Measurements from ENCODE around the gene PRR11.
"Not testable (repeated sequence)": the region's sequence is repeated elsewhere in the genome, so short reads cannot be mapped to it uniquely, and the experiment has no call there.

The PRR11 gene

DNA sequence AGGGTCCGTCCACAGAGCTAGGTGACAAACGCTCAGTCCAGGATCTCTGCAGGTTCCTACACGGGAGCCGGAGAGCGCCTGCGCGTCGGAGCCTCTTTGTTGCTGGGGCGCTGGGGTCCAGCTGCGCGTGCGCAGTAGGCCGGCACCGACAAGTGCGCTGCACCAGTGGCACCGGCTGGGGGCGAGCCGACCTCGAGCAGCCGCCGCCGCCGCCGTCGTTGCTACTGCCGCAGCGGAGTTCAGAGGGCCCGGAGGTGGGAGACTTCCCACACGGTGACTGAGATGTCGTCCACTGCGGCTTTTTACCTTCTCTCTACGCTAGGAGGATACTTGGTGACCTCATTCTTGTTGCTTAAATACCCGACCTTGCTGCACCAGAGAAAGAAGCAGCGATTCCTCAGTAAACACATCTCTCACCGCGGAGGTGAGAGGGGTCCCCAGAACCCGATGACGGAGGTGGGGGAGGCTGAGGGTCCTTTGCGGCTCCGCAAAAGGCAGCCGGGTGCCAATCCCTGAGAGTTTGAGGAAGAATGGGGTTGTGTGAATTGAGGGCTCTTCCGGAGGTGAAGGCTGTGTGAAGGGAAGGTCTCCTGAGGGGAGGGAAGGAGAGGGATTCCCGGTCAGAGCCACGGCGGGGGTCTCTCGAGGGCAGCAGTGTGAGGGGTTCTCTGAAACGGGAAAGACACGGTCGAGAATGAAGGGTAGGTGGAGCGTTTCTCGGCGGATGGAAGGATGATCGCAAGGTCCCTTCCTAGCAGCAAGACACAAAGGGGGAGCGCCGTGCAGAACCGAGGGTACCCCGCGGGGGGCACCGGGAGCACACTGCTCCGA is 65.0 kb downstream of the PRR11 start, which contains the start of gene GDPD1:
GDPD1 (plus strand) TSS at position 184 of the 831 bp plus-strand sequence; CDS start at position 283, 99 bp downstream.
- DNase-seq (ENCODE audit: low spot score) = peak; percentile 96

- no peak for DNase-seq (ENCODE audit: low spot score)
Measured at GRCh38 chr17:59221159-59221847, 65.8 kb downstream of the PRR11 start.

DNA sequence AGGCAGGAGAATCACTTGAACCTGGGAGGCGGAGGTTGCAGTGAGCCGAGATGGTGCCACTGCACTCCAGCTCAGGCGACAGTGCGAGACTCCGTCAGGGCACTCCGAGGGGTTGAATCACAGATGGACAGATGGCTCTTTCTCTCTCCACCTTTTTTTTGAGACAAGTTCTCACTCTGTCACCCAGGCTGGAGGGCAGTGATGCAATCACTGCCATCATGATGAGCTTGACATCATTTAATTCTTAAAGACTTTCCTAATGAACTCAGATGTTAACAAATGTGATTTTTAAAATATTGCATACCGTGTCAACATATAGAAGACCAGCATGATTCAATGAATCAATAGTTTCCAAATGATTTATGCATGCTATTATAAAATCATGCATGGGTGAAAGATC is 68.3 kb downstream of the PRR11 start:
- DNase-seq (ENCODE audit: low spot score) = no peak

DNA sequence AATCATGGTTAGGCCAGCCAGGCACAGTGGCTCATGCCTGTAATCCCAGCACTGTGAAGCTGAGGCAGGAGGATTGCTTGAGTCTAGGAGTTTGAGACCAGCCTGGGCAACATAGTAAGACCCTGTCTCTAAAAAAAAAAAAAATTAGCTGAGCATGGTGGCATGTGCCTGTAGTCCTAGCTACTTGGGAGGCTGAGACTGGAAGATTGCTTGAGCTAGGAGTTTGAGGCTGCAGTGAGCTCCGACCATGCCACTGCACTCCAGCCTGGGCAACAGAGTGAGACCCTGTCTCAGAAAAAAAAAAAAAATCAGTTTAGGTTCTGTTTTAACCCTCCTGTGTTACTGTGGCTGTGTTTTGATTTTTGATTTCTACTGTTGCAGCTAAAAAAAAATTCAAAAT is 73.0 kb downstream of the PRR11 start:
- not testable (repeated sequence) for DNase-seq (ENCODE audit: low spot score)

DNA sequence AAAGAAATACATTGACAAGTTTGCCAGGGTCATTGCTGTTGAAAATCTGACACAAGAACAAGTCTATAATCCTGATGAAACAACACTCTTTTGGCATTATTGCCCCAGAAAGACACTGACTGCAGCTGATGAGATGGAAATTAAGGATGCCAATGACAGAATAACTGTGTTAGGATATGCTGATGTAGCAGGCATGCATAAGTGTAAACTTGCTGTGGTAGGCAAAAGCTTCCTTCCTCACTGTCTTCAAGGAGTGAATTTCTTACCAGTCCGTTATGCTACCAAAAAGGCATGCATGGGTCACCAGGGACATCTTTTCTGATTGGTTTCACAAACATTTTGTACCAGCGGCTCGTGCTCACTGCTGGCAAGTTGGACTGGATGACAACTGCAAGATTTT is 75.2 kb downstream of the PRR11 start:
- no peak for DNase-seq (ENCODE audit: low spot score)

GRCh38 chr17:59234631-59235030 is 79.1 kb downstream of the PRR11 start:
- no peak for DNase-seq (ENCODE audit: low spot score)

- DNase-seq (ENCODE audit: low spot score) = no peak
Measured at GRCh38 chr17:59238906-59239305, 83.4 kb downstream of the PRR11 start.

DNA sequence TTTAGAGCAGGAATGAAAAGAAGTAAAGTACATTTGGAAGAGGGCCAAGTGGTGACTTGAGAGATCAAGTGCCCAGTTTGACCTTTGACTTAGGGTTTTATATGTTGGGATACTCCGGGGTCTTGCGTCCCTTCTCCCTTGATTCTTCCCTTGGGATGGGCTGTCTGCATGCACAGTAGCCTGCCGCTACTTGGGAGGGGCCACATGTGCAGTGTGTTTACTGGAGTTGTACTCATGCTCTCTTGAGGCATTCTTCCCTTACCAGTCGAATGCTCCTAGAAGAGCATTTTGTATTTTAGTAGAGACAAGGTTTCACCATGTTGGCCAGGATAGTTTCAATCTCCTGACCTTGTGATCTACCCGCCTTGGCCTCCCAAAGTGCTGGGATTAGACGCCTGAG is 88.5 kb downstream of the PRR11 start:
- DNase-seq (ENCODE audit: low spot score) = no peak

Measured in activated CD4-positive, alpha-beta T cell treated with anti-CD3 and anti-CD28 coated beads, Interleukin-2, Interleukin-4, amounts not matched to agents 100 ng/mL and 50 ng/mL, durations not matched to agents 16 hours and 8 hours (primary cell).